HepG2 (cell line): ENCODE measurements around the gene TRIM28. TPM values are rescaled to one million over a fixed set of nuclear protein-coding genes. Genes with fewer than 3 reads are reported as not detected.
A peak's percentile ranks its signal among the peaks of the same experiment; 100 is the strongest.

Source experiments
- AGO1 ChIP-seq: fragments of 200-400 bp; formaldehyde crosslinking; IDR thresholded peaks from 2 replicates; pipeline ENCODE4 v1.6.1; 2017; ENCODE audit warnings: mild to moderate bottlenecking, low read depth, low read length, moderate library complexity; ENCODE audit not compliant: poor library complexity, severe bottlenecking
- ARID5B ChIP-seq: IDR thresholded peaks from 2 replicates; pipeline ENCODE4 v1.4.0; 2020; ENCODE audit warnings: mild to moderate bottlenecking, missing genetic modification reagents
- ATF3 ChIP-seq: sonication (generic); formaldehyde crosslinking; IDR thresholded peaks from 2 replicates; pipeline ENCODE4 v1.4.0; 2020; ENCODE audit warnings: missing genetic modification reagents
- HNRNPLL ChIP-seq: fragments of 200-400 bp; formaldehyde crosslinking; IDR thresholded peaks from 2 replicates; pipeline ENCODE4 v1.6.1; 2017; ENCODE audit warnings: mild to moderate bottlenecking, low read depth, low read length; ENCODE audit not compliant: poor library complexity, severe bottlenecking
- KDM4B ChIP-seq: sonication (generic); formaldehyde crosslinking; IDR thresholded peaks from 2 replicates; pipeline ENCODE4 v1.4.0; 2020; ENCODE audit warnings: missing genetic modification reagents
- MAZ ChIP-seq, 2 experiments: sonication (generic) in 1 of 2; formaldehyde crosslinking in 1 of 2; IDR thresholded peaks; 2 replicates each; pipeline versions ENCODE4 v1.5.0 to v1.6.1; 2012 to 2020; ENCODE audit warnings: low read depth in 2 of 2, mild to moderate bottlenecking in 2 of 2, borderline replicate concordance in 1 of 2, improper control_type of control experiment in 1 of 2, low read length in 1 of 2, missing genetic modification reagents in 1 of 2, moderate library complexity in 1 of 2
- MED1 ChIP-seq: sonication (generic); formaldehyde crosslinking; IDR thresholded peaks from 2 replicates; pipeline ENCODE4 v1.4.0; 2020; ENCODE audit warnings: missing genetic modification reagents
- MEIS1 ChIP-seq: sonication (generic); formaldehyde crosslinking; IDR thresholded peaks from 2 replicates; pipeline ENCODE4 v1.9.0; 2021; ENCODE audit warnings: mild to moderate bottlenecking, missing genetic modification reagents, moderate library complexity, borderline replicate concordance
- NR2F2 ChIP-seq: IDR thresholded peaks from 2 replicates; pipeline ENCODE4 v1.6.1; 2012; ENCODE audit warnings: low read depth, inconsistent platforms, borderline replicate concordance
- SIN3A ChIP-seq: IDR thresholded peaks from 2 replicates; pipeline ENCODE4 v1.6.1; 2011; ENCODE audit warnings: low read depth, mild to moderate bottlenecking, control low read depth, low read length, borderline replicate concordance
- SIX1 ChIP-seq: sonication (generic); formaldehyde crosslinking; IDR thresholded peaks from 2 replicates; pipeline ENCODE4 v1.4.0; 2020; ENCODE audit warnings: missing genetic modification reagents, borderline replicate concordance
- STAT5B ChIP-seq: sonication (generic); formaldehyde crosslinking; IDR thresholded peaks from 2 replicates; pipeline ENCODE4 v1.4.0; 2020; ENCODE audit warnings: missing genetic modification reagents
- ZBTB10 ChIP-seq: sonication (generic); formaldehyde crosslinking; IDR thresholded peaks from 2 replicates; pipeline ENCODE4 v1.4.0; 2020; ENCODE audit warnings: missing genetic modification reagents, borderline replicate concordance
- ZFYVE20 ChIP-seq: sonication (generic); formaldehyde crosslinking; IDR thresholded peaks from 2 replicates; pipeline ENCODE4 v1.8.0; 2023; ENCODE audit warnings: low read depth, mild to moderate bottlenecking, moderate library complexity, missing genetic modification reagents, borderline replicate concordance
- ZNF121 ChIP-seq: sonication (generic); formaldehyde crosslinking; IDR thresholded peaks from 2 replicates; pipeline ENCODE4 v1.5.0; 2020; ENCODE audit warnings: mild to moderate bottlenecking, missing genetic modification reagents
- ZNF44 ChIP-seq: sonication (generic); formaldehyde crosslinking; IDR thresholded peaks from 2 replicates; pipeline ENCODE4 v1.5.1; 2020; ENCODE audit warnings: mild to moderate bottlenecking, missing genetic modification reagents
- ZNF761 ChIP-seq: sonication (generic); formaldehyde crosslinking; conservative IDR thresholded peaks from 2 replicates; pipeline ENCODE4 v1.4.0; 2020; ENCODE audit warnings: mild to moderate bottlenecking, missing genetic modification reagents
- polyA plus RNA-seq, 8 experiments: library from polyadenylated mRNA; depleted of rRNA in 3 of 8; stranded (reverse) in 7 of 8; unstranded in 1 of 8; fragments of >200 nt; fragmentation: Illumina TruSeq in 4 of 8; extraction: Trizol in 4 of 8; gene quantifications; 2 replicates each; pipeline versions ENCODE4 v1.2.1 to v1.2.3, GENCODE V29; 2011 to 2016; ENCODE audit warnings: low read depth in 4 of 8, missing spikeins in 1 of 8, mixed read lengths in 1 of 8; ENCODE audit not compliant: insufficient read depth in 1 of 8
- total RNA-seq, 5 experiments: library from RNA; depleted of rRNA; stranded (reverse); fragments of >200 nt; fragmentation: Illumina TruSeq; extraction: Trizol; gene quantifications; 2 replicates each; pipeline ENCODE4 v1.2.3, GENCODE V29; 2016; ENCODE audit warnings: low read depth in 1 of 5

TRIM28 gene
- total and polyA plus RNA-seq, 2 of the 13 experiments (the other 11 are each of a cell fraction or from before 2014, with no cell fraction given) = 361 to 439 TPM

GRCh38 chr19:58511353-58512208, 32.3 kb upstream of the TRIM28 start, which contains the start of gene SLC27A5 (continued):
- peak; percentile 42 for TF ChIP-seq HNRNPLL
- peak; percentile 25; the same call in 1 of the 2 replicates for TF ChIP-seq NR2F2
- TF ChIP-seq ZNF44 (CRISPR knock-in tag) = no peak
- TF ChIP-seq MED1 (CRISPR knock-in tag) = peak; percentile 81
- TF ChIP-seq ZFYVE20 (CRISPR knock-in tag) = 0 out of 2 replicates have a peak, but pooled peaks have one; percentile 33
- peak; percentile 84; the same call in 1 of the 2 replicates for TF ChIP-seq MEIS1 (CRISPR knock-in tag)
- no peak for TF ChIP-seq ARID5B (CRISPR knock-in tag)
- peak; percentile 100 for TF ChIP-seq ZNF121
- TF ChIP-seq ZBTB10 = peak; percentile 41; the same call in 1 of the 2 replicates
- TF ChIP-seq KDM4B (CRISPR knock-in tag) = no peak
- TF ChIP-seq ZNF761 (CRISPR knock-in tag) = peak; percentile 82; the same call in 1 of the 2 replicates
- no peak for TF ChIP-seq MAZ (IDR thresholded peaks at IDR 0.05; ENCODE audit: borderline replicate concordance, low read depth, low read length)
- 0 out of 2 replicates have a peak, but pooled peaks have one; percentile 33 for TF ChIP-seq MAZ (CRISPR knock-in tag; IDR thresholded peaks at IDR 0.05; ENCODE audit: low read depth)
- no peak for TF ChIP-seq SIX1 (CRISPR knock-in tag)
- TF ChIP-seq AGO1 = peak; percentile 60
- TF ChIP-seq SIN3A = no peak
- peak; percentile 64; the same call in 1 of the 2 replicates for TF ChIP-seq STAT5B (CRISPR knock-in tag)
- TF ChIP-seq ATF3 = no peak
